KBM-7 (cell line): ENCODE results near the gene SNX4.
A peak's percentile ranks its signal among the peaks of the same experiment; 100 is the strongest.
"Not testable (repeated sequence)": the region's sequence is repeated elsewhere in the genome, so short reads cannot be mapped to it uniquely, and the experiment has no call there.

Experiments
- DNase-seq: peaks from one replicate; pipeline ENCODE4 v3.0.0-alpha.2; 2015
- in situ Hi-C: fragments of 300-500 bp; cut with MboI; formaldehyde crosslinking; loops from 2 replicates; pipeline ENCODE4 v1.14.3; 2020; ENCODE audit warnings: low sequenced_read_pairs, low pct_unique_long_range_greater_than_20kb, mixed read lengths

SNX4 gene

DNA sequence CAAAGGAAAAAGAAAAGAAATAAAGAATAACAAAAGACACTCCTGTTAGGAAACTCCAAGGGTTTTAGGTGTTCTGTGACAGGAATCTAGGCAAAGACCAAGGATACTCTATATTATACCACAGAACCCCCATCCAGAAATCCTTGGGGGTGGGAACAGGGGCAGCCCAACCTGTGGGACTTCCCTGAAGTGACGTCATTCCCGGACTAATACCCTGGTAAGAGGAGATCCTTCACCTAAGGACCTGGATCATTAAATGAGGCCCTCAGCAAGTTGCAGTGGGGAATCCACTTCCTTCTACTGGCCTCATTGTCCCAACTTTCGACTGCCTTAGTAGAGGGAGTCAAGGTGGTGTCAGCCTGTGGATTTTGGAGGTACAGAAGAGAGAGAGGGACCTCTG is 103.8 kb downstream of the SNX4 start:
- in situ Hi-C loops, result no loop called here
- DNase-seq, result no peak

DNA sequence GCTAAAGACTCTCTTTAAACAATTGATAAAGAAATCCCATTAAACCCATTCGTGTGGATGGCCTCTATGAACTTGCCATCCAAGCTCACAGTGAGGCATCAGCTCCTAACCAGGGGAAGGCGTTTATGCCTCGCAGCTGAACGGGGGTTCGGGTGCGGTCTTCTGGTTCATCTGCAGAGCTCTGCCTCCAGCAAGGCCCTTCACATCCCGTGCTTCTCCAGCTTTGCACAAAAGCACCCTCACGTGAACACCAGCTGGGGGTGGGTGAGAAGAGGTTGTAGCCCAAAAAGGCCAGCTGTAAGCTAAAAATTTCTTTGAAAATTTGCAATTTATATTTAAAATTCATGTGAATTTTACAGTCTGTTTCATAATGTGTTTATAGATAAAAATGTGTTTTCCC is 105.3 kb downstream of the SNX4 start:
- in situ Hi-C loops, result no loop called here
- DNase-seq, result no peak

- in situ Hi-C loops, result no loop called here
- no peak for DNase-seq
These were observed 109.1 kb downstream of the SNX4 start for GRCh38 chr3:125410922-125411321.

DNA sequence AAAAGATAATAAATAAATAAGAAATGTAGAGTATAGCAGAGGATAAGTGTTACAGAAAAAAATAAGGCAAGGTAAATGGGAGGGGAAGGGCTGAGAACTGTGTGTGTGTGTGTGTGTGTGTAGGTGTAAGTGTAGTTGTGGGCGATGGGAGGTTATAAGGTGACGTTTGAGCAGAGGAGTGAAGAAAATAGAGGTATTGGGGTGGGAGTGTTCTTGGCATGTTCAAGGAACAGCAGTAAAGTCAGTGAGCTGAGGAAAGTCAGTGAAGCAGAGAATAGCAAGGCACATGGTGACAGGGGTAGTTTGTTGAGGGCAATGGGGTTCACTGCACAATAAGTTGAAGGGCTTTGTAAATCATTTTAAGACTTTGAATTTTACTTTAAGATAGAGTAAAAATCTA is 113.9 kb downstream of the SNX4 start:
- in situ Hi-C loops, result no loop called here

DNA sequence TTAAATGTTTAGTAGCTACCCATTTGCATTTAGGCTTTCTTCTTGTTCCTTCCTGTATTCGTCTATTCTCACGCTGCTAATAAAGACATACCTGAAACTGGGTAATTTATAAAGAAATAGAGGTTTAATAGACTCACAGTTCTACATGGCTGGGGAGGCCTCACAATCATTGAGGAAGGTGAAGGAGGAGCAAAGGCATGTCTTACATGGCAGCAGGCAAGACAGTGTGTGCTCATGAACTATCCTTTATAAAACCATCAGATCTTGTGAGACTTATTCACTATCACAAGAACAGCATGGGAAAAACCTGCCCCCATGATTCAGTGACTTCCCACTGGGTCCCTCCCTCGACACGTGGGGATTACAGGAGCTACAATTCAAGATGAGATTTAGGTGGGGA is 114.5 kb downstream of the SNX4 start:
- DNase-seq, in situ Hi-C loops: not testable (repeated sequence)

More for the DNA sequence above, 113.9 kb downstream of the SNX4 start:
- DNase-seq, result no peak

GRCh38 chr3:125403789-125404188 is 116.2 kb downstream of the SNX4 start:
- in situ Hi-C loops, result no loop called here
- DNase-seq, result peak; percentile 28

DNA sequence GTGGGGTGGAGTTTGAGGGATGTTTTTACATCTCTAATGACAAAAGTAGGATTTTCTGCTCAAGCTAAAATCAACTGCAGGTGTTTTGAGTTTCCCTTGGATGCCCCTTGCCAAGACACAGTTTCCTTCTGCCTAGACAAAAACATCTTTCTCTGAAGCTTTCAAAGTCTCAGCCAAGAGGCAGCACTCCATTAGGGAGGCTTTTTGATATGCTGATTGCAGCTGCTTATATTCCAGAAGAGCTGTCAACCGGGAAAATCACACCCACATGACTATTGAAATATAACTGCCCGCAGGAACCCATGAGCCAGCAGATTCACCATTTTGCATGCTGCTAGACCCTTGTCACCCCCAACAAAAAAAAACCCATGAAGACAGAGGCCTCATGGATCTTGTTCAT is 117.4 kb downstream of the SNX4 start:
- no peak for DNase-seq
- in situ Hi-C loops, result no loop called here

- in situ Hi-C loops, result no loop called here
These were observed 118.6 kb downstream of the SNX4 start for GRCh38 chr3:125401402-125401801.

DNA sequence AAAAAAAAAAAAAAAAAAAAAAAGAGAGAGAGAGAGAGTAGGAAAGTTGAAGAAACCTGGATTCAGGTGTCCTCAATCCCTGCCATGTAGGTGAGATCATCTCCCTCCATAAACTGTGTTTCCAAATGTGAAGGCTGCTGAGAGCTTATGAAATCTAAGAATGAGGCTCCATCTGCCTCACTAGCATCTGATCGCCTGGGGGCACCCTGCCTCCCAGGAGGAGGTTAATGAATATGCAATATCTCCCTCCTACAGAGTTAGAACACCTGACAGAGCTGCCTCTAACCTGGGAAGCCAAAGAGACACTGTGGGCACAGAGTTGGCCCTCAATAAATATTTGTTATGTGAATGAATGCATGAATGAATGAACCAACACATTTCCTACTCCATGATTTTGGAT is 121.0 kb downstream of the SNX4 start:
- DNase-seq, result no peak

More at GRCh38 chr3:125401402-125401801, 118.6 kb downstream of the SNX4 start:
- no peak for DNase-seq

More for the DNA sequence above, 121.0 kb downstream of the SNX4 start:
- in situ Hi-C loops, result no loop called here
